Activated naive CD8-positive, alpha-beta T cell treated with anti-CD3 and anti-CD28 coated beads, Interleukin-2, amount 50 U/mL, for 16 hours (primary cell): ENCODE data around the gene RSPH6A.

Experiments used
- DNase-seq: peaks from one replicate; pipeline ENCODE4 v3.0.0-alpha.2; 2020; ENCODE audit warnings: low read depth, low spot score

The RSPH6A gene

GRCh38 chr19:45825263-45825605, 10.1 kb upstream of the RSPH6A start:
- DNase-seq = no peak

GRCh38 chr19:45824531-45825262, 9.6 kb upstream of the RSPH6A start:
- DNase-seq = no peak

GRCh38 chr19:45824041-45824471, 8.9 kb upstream of the RSPH6A start:
- DNase-seq = no peak

- DNase-seq = no peak
These were observed 8.1 kb upstream of the RSPH6A start for GRCh38 chr19:45823182-45823581.

- DNase-seq = no peak
These were observed 7.6 kb upstream of the RSPH6A start for GRCh38 chr19:45822716-45823115.

- no peak for DNase-seq
These were observed 6.5 kb upstream of the RSPH6A start for GRCh38 chr19:45821570-45821969.

GRCh38 chr19:45821103-45821521, 6.0 kb upstream of the RSPH6A start:
- no peak for DNase-seq

GRCh38 chr19:45820413-45821102, 5.5 kb upstream of the RSPH6A start:
- no peak for DNase-seq

GRCh38 chr19:45819769-45820168, 4.7 kb upstream of the RSPH6A start:
- no peak for DNase-seq

GRCh38 chr19:45817725-45818301, 2.7 kb upstream of the RSPH6A start:
- DNase-seq = no peak

- peak; percentile 94 for DNase-seq
These were observed 2.1 kb upstream of the RSPH6A start for GRCh38 chr19:45817010-45817724.

GRCh38 chr19:45816236-45817009, 1.3 kb upstream of the RSPH6A start:
- no peak for DNase-seq

- DNase-seq = no peak
These were observed 541 bp upstream of the RSPH6A start for GRCh38 chr19:45815481-45816216.

GRCh38 chr19:45814166-45814780, 835 bp downstream of the RSPH6A start:
- no peak for DNase-seq

- no peak for DNase-seq
These were observed 2.8 kb downstream of the RSPH6A start for GRCh38 chr19:45812297-45812696.

- DNase-seq = no peak
These were observed 5.4 kb downstream of the RSPH6A start for GRCh38 chr19:45809643-45810159.

GRCh38 chr19:45805719-45806118, 9.4 kb downstream of the RSPH6A start:
- no peak for DNase-seq

- DNase-seq = no peak
These were observed 10.2 kb downstream of the RSPH6A start for GRCh38 chr19:45804959-45805230.

GRCh38 chr19:45804140-45804958, 10.8 kb downstream of the RSPH6A start:
- no peak for DNase-seq
